ENCODE data around the gene DAPK2.

Gene DAPK2

DNA sequence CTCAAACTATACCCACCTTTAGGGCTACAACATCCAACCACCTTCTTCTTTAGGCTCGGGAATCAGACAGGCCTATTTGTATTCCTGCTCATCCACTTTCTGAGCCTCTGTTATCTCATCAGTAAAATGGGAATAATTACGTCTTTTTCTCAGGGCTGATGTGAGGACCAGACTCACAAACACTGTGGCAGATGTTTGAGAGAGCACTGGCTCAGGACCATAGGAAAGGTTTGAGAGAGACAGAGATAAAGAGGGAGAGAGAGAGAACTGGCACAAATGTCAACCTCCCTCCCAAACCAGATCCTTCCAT, 4.8 kb upstream of the DAPK2 start:
- no peak for DNase-seq (ENCODE audit: extremely low spot score)
- ChIA-PET POLR2A (no interaction called here), CTCF (no interaction called here)
- no peak for TF ChIP-seq ELF4 (IDR thresholded peaks at IDR 0.05)
- TF ChIP-seq ZNF384 (IDR thresholded peaks at IDR 0.05): no peak
- TF ChIP-seq SUZ12 (IDR thresholded peaks at IDR 0.05): no peak
- TF ChIP-seq ARNT (IDR thresholded peaks at IDR 0.05): no peak
- TF ChIP-seq SP1 (IDR thresholded peaks at IDR 0.05): no peak
- no peak for TF ChIP-seq TARDBP (IDR thresholded peaks at IDR 0.05)
- TF ChIP-seq LEF1 (IDR thresholded peaks at IDR 0.05; ENCODE audit: borderline replicate concordance): no peak
- TF ChIP-seq HDGF (IDR thresholded peaks at IDR 0.05; ENCODE audit: borderline replicate concordance): no peak
- no peak for TF ChIP-seq PKNOX1 (IDR thresholded peaks at IDR 0.05)
- no peak for TF ChIP-seq NFRKB (IDR thresholded peaks at IDR 0.05)
- TF ChIP-seq BHLHE40 (IDR thresholded peaks at IDR 0.05; ENCODE audit: borderline replicate concordance): no peak
- TF ChIP-seq FOXA1 (IDR thresholded peaks at IDR 0.05): no peak
- no peak for TF ChIP-seq CTBP1 (IDR thresholded peaks at IDR 0.05; ENCODE audit: borderline replicate concordance)
- TF ChIP-seq FOXM1 (IDR thresholded peaks at IDR 0.05; ENCODE audit: borderline replicate concordance): no peak

DNA sequence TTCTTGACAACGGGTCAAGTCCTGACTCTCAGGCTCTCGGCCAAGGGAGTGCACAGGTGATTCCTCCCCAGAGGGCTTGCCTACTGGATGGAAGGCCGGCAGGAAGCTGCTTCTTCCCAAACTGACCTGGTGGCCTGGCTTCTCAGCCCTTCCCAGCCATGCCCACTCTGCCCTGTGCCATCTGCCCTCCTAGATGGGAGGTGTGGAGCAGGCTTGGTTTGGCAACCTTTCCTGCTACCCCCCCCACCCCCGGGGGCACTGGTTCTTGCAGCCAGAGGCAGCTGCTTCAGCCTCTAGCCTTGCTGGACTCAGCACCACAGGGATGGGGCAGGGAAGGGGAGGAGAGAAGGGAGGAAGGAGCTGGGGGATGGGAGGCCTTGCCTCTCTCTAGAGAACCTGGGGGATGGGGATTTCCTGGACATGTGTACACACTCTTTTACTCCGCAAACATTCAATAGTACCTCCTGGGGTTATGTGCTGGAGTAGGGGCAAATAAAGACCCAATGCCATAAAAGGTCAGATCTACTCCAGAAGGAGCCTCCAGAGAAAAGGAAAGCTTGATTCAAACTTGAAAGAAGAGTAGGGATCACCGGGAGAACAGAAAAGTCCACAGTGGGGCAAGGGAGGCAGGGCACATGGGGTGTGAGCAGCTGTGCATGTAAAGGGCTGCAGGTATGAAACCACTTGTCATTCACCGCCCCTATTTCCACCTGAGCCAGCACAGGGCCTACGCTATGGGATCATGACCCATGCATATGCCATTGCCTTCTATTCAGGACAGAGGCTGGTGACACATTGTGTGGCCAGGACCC, 4.2 kb upstream of the DAPK2 start:
- ChIA-PET CTCF (interaction anchor here (0.6 kb wide), 1 partner anchor 50 kb away, joined by 3 read pairs; no protein-coding TSS in a partner anchor), POLR2A (no interaction called here)
- DNase-seq (ENCODE audit: extremely low spot score): no peak
- TF ChIP-seq BHLHE40 (IDR thresholded peaks at IDR 0.05; ENCODE audit: borderline replicate concordance) (no peak), FOXA1 (IDR thresholded peaks at IDR 0.05) (no peak), CTBP1 (IDR thresholded peaks at IDR 0.05; ENCODE audit: borderline replicate concordance) (no peak), L3MBTL2 (conservative IDR thresholded peaks at IDR 0.05) (no peak), TARDBP (IDR thresholded peaks at IDR 0.05) (no peak), FOXM1 (IDR thresholded peaks at IDR 0.05; ENCODE audit: borderline replicate concordance) (no peak), NFRKB (IDR thresholded peaks at IDR 0.05) (no peak), ARNT (IDR thresholded peaks at IDR 0.05) (no peak), HDGF (IDR thresholded peaks at IDR 0.05; ENCODE audit: borderline replicate concordance) (no peak), FOXK2 (IDR thresholded peaks at IDR 0.05) (no peak), ELF4 (IDR thresholded peaks at IDR 0.05) (no peak), PKNOX1 (IDR thresholded peaks at IDR 0.05) (no peak)

DNA sequence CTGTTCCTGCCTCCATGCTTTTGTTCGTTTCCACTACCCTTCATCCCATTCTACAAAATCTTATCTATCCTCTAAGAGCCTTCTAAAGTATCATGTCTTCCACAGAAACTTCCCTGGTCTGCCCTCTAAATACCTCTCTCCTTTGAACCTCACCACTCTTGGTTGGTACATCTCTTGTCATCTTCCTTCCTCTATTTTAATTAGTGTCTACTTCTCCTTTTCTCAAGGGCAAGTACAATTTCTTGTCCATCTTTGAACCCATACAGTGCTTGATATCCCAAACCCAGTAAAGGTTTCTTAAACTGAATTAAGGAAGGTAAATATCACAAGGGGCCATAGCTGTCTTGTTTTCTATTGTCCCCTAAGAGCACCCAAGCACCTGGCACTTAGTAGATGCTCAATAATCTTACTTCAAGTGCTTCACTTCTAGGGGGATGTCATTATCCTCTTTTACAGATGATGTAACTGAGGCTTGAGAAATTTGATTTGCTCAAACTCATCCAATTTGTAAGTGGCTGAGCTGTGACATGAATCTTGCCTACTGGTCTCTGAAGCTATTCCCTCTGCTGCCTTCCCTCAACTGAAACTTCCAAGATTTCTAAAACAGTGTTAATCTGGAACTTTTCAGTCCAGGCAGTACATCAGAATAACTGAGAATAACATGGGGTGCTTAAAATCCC, 2.6 kb upstream of the DAPK2 start:
- ChIA-PET POLR2A (no interaction called here), CTCF (no interaction called here)
- TF ChIP-seq FOXM1 (IDR thresholded peaks at IDR 0.05; ENCODE audit: borderline replicate concordance): no peak
- TF ChIP-seq FOXA1 (IDR thresholded peaks at IDR 0.05): no peak
- TF ChIP-seq NFRKB (IDR thresholded peaks at IDR 0.05): no peak
- no peak for TF ChIP-seq PKNOX1 (IDR thresholded peaks at IDR 0.05)
- no peak for TF ChIP-seq TARDBP (IDR thresholded peaks at IDR 0.05)
- TF ChIP-seq ZNF384 (IDR thresholded peaks at IDR 0.05): no peak
- TF ChIP-seq ARNT (IDR thresholded peaks at IDR 0.05): no peak
- TF ChIP-seq L3MBTL2 (conservative IDR thresholded peaks at IDR 0.05): no peak
- TF ChIP-seq BHLHE40 (IDR thresholded peaks at IDR 0.05; ENCODE audit: borderline replicate concordance): no peak
- TF ChIP-seq SP1 (IDR thresholded peaks at IDR 0.05): no peak
- no peak for TF ChIP-seq FOXK2 (IDR thresholded peaks at IDR 0.05)
- TF ChIP-seq LEF1 (IDR thresholded peaks at IDR 0.05; ENCODE audit: borderline replicate concordance): no peak
- no peak for TF ChIP-seq SUZ12 (IDR thresholded peaks at IDR 0.05)
- no peak for TF ChIP-seq ELF4 (IDR thresholded peaks at IDR 0.05)
- no peak for TF ChIP-seq CTBP1 (IDR thresholded peaks at IDR 0.05; ENCODE audit: borderline replicate concordance)
- no peak for DNase-seq (ENCODE audit: extremely low spot score)

GRCh38 chr15:64045774-64046420, 388 bp downstream of the DAPK2 start:
- ChIA-PET CTCF (interaction anchor here (0.5 to 2.0 kb wide), 11 partner anchors 9 to 449 kb away, joined by 3 to 7 read pairs (median 4); partner anchors contain the start of gene FBXL22), POLR2A (interaction anchor here (0.9 to 1.0 kb wide), 2 partner anchors 9 to 140 kb away, joined by 3 read pairs; no protein-coding TSS in a partner anchor)

More at GRCh38 chr15:64045774-64046420, 388 bp downstream of the DAPK2 start:
- TF ChIP-seq SP1 (IDR thresholded peaks at IDR 0.05) (no peak), CTBP1 (IDR thresholded peaks at IDR 0.05; ENCODE audit: borderline replicate concordance) (no peak), PKNOX1 (IDR thresholded peaks at IDR 0.05) (no peak), ELF4 (IDR thresholded peaks at IDR 0.05) (no peak), ARNT (IDR thresholded peaks at IDR 0.05) (no peak), FOXM1 (IDR thresholded peaks at IDR 0.05; ENCODE audit: borderline replicate concordance) (no peak), BHLHE40 (IDR thresholded peaks at IDR 0.05; ENCODE audit: borderline replicate concordance) (no peak), TARDBP (IDR thresholded peaks at IDR 0.05) (no peak), NFRKB (IDR thresholded peaks at IDR 0.05) (no peak), L3MBTL2 (conservative IDR thresholded peaks at IDR 0.05) (no peak), ZNF384 (IDR thresholded peaks at IDR 0.05) (no peak)
- no peak for DNase-seq (ENCODE audit: extremely low spot score)

Data from HEK293T (cell line).